ENCODE measurements around the gene KRTAP12-3.

The KRTAP12-3 gene

DNA sequence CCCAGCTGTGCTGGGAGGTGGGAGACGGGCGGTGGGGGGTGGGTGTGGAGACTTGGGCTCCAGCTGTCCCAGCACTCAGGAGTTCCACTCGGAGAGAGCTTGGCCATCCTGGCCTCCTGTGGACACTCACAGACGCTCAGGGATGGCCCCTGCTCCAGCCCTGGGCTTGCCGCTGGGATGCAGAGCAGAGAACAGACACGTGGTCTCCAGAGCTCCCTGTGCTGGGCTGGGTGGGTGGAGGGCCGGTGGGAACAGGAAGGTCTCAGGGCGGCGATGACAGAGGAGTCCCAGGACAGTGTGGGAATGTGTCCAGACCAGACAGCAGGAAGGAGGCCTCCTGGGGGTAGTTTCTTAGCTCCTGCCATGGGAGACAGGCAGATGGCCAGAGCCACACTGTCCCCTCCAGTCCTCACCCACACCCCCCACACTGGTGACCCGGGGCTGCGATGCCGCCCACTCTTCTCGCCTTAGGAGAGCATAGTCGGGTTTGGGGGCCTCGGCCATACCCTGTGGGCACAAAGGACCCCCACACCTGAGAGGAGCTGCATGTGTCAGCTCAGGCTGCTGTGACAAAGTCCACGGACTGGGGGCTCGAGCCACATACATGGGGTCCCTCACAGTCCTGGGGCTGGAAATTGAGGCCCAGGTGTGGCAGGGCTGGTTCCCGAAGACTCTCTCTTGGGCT is 28.9 kb upstream of the KRTAP12-3 start:
- TF ChIP-seq, protein P1, sequence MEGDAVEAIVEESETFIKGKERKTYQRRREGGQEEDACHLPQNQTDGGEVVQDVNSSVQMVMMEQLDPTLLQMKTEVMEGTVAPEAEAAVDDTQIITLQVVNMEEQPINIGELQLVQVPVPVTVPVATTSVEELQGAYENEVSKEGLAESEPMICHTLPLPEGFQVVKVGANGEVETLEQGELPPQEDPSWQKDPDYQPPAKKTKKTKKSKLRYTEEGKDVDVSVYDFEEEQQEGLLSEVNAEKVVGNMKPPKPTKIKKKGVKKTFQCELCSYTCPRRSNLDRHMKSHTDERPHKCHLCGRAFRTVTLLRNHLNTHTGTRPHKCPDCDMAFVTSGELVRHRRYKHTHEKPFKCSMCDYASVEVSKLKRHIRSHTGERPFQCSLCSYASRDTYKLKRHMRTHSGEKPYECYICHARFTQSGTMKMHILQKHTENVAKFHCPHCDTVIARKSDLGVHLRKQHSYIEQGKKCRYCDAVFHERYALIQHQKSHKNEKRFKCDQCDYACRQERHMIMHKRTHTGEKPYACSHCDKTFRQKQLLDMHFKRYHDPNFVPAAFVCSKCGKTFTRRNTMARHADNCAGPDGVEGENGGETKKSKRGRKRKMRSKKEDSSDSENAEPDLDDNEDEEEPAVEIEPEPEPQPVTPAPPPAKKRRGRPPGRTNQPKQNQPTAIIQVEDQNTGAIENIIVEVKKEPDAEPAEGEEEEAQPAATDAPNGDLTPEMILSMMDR (IDR thresholded peaks at IDR 0.05; ENCODE audit: low read length): no peak
- TF ChIP-seq EZH2 (IDR thresholded peaks at IDR 0.05; ENCODE audit: borderline replicate concordance, low read length): no peak
- H3K79me2 ChIP-seq (ENCODE audit: insufficient read depth, low read length): no peaks in the 10 kb centered on the region
- H3K9me2 ChIP-seq (ENCODE audit: low read depth, low read length): no peaks in the 10 kb centered on the region
- no peak overlapping the region for H3K4me2 ChIP-seq (ENCODE audit: low read length)
- no peak overlapping the region for H3K9ac ChIP-seq (ENCODE audit: low read length)
- no peaks in the 10 kb centered on the region for H3K36me3 ChIP-seq (ENCODE audit: insufficient read depth, low read length)
- no peaks in the 10 kb centered on the region for H4K20me1 ChIP-seq (ENCODE audit: insufficient read depth, low read length)
- H3K4me3 ChIP-seq (ENCODE audit: low read depth, low read length, poor library complexity, severe bottlenecking): no peak overlapping the region
- no peaks in the 10 kb centered on the region for H3K4me1 ChIP-seq (ENCODE audit: insufficient read depth, low read length, severe bottlenecking)
- no peak overlapping the region for H2AFZ ChIP-seq (ENCODE audit: low read length)
- H3K27ac ChIP-seq (ENCODE audit: low read depth, low read length, poor library complexity, severe bottlenecking): no peak overlapping the region
- no peaks in the 10 kb centered on the region for H3F3A ChIP-seq (ENCODE audit: insufficient read depth, low read length)
- H3K27me3 ChIP-seq (ENCODE audit: insufficient read depth, low read length): no peaks in the 10 kb centered on the region
- H3K9me3 ChIP-seq (ENCODE audit: low read length): peaks cover 9% of the 10 kb centered on the region

GRCh38 chr21:44630440-44630839 is 27.3 kb upstream of the KRTAP12-3 start:
- Histone ChIP-seq H2AFZ (ENCODE audit: low read length) (no peak overlapping the region), H3K27ac (ENCODE audit: low read depth, low read length, poor library complexity, severe bottlenecking) (no peak overlapping the region), H3K36me3 (ENCODE audit: insufficient read depth, low read length) (no peaks in the 10 kb centered on the region), H3K4me2 (ENCODE audit: low read length) (no peak overlapping the region), H3K79me2 (ENCODE audit: insufficient read depth, low read length) (no peaks in the 10 kb centered on the region), H3K4me1 (ENCODE audit: insufficient read depth, low read length, severe bottlenecking) (no peaks in the 10 kb centered on the region), H3K9me2 (ENCODE audit: low read depth, low read length) (no peaks in the 10 kb centered on the region), H3K4me3 (ENCODE audit: low read depth, low read length, poor library complexity, severe bottlenecking) (no peak overlapping the region), H3K27me3 (ENCODE audit: insufficient read depth, low read length) (no peaks in the 10 kb centered on the region), H3F3A (ENCODE audit: insufficient read depth, low read length) (no peaks in the 10 kb centered on the region), H3K9me3 (ENCODE audit: low read length) (0 out of 2 replicates have a peak, but pooled peaks cover 3% of the 10 kb centered on the region), H4K20me1 (ENCODE audit: insufficient read depth, low read length) (no peaks in the 10 kb centered on the region), H3K9ac (ENCODE audit: low read length) (no peak overlapping the region)
- no peak for TF ChIP-seq EZH2 (IDR thresholded peaks at IDR 0.05; ENCODE audit: borderline replicate concordance, low read length)
- TF ChIP-seq, protein P1 (IDR thresholded peaks at IDR 0.05; ENCODE audit: low read length): no peak

DNA sequence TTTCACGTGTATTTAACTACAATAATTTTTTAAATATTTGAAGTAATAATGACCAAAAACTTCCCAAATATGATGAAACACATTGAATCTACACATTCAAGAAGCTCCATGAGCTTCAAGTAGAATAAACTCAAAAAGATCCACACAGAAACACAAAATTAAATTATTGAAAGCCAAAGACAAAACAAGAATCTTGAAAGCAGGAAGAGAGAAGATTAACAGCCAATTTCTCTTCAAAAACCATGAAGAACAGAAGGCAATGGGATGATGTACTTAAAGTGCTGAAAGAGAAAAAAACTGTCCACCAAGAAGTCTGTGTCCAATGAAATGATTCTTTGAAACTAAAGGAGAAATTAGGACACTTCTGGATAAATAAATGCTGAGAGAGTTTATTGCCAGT is 25.7 kb upstream of the KRTAP12-3 start:
- Histone ChIP-seq H3K4me1 (ENCODE audit: insufficient read depth, low read length, severe bottlenecking) (no peaks in the 10 kb centered on the region), H3K9ac (ENCODE audit: low read length) (no peak overlapping the region), H3F3A (ENCODE audit: insufficient read depth, low read length) (no peaks in the 10 kb centered on the region), H3K79me2 (ENCODE audit: insufficient read depth, low read length) (no peaks in the 10 kb centered on the region), H3K9me3 (ENCODE audit: low read length) (0 out of 2 replicates have a peak, but pooled peaks cover 3% of the 10 kb centered on the region), H3K36me3 (ENCODE audit: insufficient read depth, low read length) (no peaks in the 10 kb centered on the region), H3K4me3 (ENCODE audit: low read depth, low read length, poor library complexity, severe bottlenecking) (no peak overlapping the region), H2AFZ (ENCODE audit: low read length) (no peak overlapping the region), H3K27me3 (ENCODE audit: insufficient read depth, low read length) (no peaks in the 10 kb centered on the region), H3K9me2 (ENCODE audit: low read depth, low read length) (no peaks in the 10 kb centered on the region), H3K4me2 (ENCODE audit: low read length) (no peak overlapping the region), H3K27ac (ENCODE audit: low read depth, low read length, poor library complexity, severe bottlenecking) (no peak overlapping the region), H4K20me1 (ENCODE audit: insufficient read depth, low read length) (no peaks in the 10 kb centered on the region)
- TF ChIP-seq EZH2 (IDR thresholded peaks at IDR 0.05; ENCODE audit: borderline replicate concordance, low read length): no peak
- TF ChIP-seq, protein P1 (IDR thresholded peaks at IDR 0.05; ENCODE audit: low read length): no peak
